Endothelial cell of umbilical vein (primary cell): ENCODE results near the gene FAM53B. TPM values are rescaled to one million over a fixed set of nuclear protein-coding genes. Genes with fewer than 3 reads are reported as not detected.

ENCODE experiments used
- BruUV-seq: library from RNA; stranded (reverse); fragments of 400-500 nt; replicated peaks from 2 replicates; lab custom pipeline; 2021; lab: Mats Ljungman, UMichigan
- CTCF ChIA-PET: fragments of 300-600, 350-600 bp; sonication (Branson Sonifier 250); formaldehyde crosslinking; loops from one replicate; lab custom pipeline; 2021; ENCODE audit warnings: antibody characterized with exemption, inconsistent platforms; lab: Charles Lee
- POLR2A ChIA-PET: fragments of 300-600, 350-600 bp; sonication (Branson Sonifier 250); formaldehyde crosslinking; loops from one replicate; lab custom pipeline; 2021; ENCODE audit warnings: antibody characterized with exemption, inconsistent platforms; lab: Charles Lee
- DNase-seq: peaks from one replicate; pipeline ENCODE4 v3.0.0-alpha.2; 2011; ENCODE audit warnings: low read depth, low spot score
- FAIRE-seq: peaks from 2 replicates; lab custom pipeline; 2011; peaks lifted over from hg19 to GRCh38; lab: Jason Lieb, UNC
- H2AFZ ChIP-seq: 2 replicates; pipeline ENCODE4 v1.6.0; 2012; ENCODE audit warnings: low read depth, low read length, control low read depth, inconsistent platforms
- H3K27ac ChIP-seq: 2 replicates; pipeline ENCODE4 v1.5.1; 2011; ENCODE audit warnings: low read depth, mild to moderate bottlenecking, control low read depth, low read length, moderate library complexity; ENCODE audit not compliant: insufficient read depth
- H3K27me3 ChIP-seq, 2 experiments: 2 replicates each; pipeline versions ENCODE4 v1.6.0 to v1.6.1; 2011; ENCODE audit warnings: low read length in 2 of 2, mixed read lengths in 1 of 2; ENCODE audit not compliant: control insufficient read depth in 2 of 2, insufficient read depth in 2 of 2
- H3K36me3 ChIP-seq, 2 experiments: 2 replicates in 1 of 2; 3 replicates in 1 of 2; pipeline ENCODE4 v1.5.1; 2011; ENCODE audit warnings: low read length in 2 of 2, mild to moderate bottlenecking in 1 of 2, moderate library complexity in 1 of 2; ENCODE audit not compliant: control insufficient read depth in 2 of 2, insufficient read depth in 2 of 2; ENCODE audit errors: extremely low read depth in 1 of 2
- H3K4me1 ChIP-seq: 3 replicates; pipeline ENCODE4 v1.5.1; 2011; ENCODE audit warnings: mild to moderate bottlenecking, low read length; ENCODE audit not compliant: control insufficient read depth, insufficient read depth; ENCODE audit errors: extremely low read depth
- H3K4me2 ChIP-seq: 2 replicates; pipeline ENCODE4 v1.6.1; 2011; ENCODE audit warnings: low read length, control low read depth, mixed read lengths; ENCODE audit not compliant: insufficient read depth
- H3K4me3 ChIP-seq, 3 experiments: fragments of 200-600 bp in 1 of 3; sonication (generic), shearing (Covaris generic) in 1 of 3; replicated peaks in 1 of 3; 2 replicates each; pipeline ENCODE4 v1.5.1; 2011 to 2016; ENCODE audit warnings: control low read depth in 3 of 3, low read length in 3 of 3, mild to moderate bottlenecking in 2 of 3, inconsistent platforms in 1 of 3, low read depth in 1 of 3, moderate library complexity in 1 of 3; ENCODE audit not compliant: insufficient read depth in 1 of 3
- H3K79me2 ChIP-seq: 2 replicates; pipeline ENCODE4 v1.6.0; 2012; ENCODE audit warnings: low read length, inconsistent platforms; ENCODE audit not compliant: control insufficient read depth, insufficient read depth
- H3K9ac ChIP-seq: replicated peaks from 2 replicates; pipeline ENCODE3; 2011; ENCODE audit warnings: low read length, control low read depth; ENCODE audit not compliant: insufficient read depth; ENCODE audit errors: extremely low read depth
- H3K9me1 ChIP-seq: replicated peaks from 3 replicates; pipeline ENCODE4 v1.6.0; 2011; ENCODE audit warnings: mild to moderate bottlenecking, low read length; ENCODE audit not compliant: control insufficient read depth, insufficient read depth; ENCODE audit errors: extremely low read depth
- H3K9me3 ChIP-seq: replicated peaks from 2 replicates; pipeline ENCODE4 v1.5.1; 2012; ENCODE audit warnings: low read length, inconsistent platforms; ENCODE audit not compliant: control insufficient read depth, insufficient read depth
- H4K20me1 ChIP-seq: replicated peaks from 2 replicates; pipeline ENCODE3; 2011; ENCODE audit warnings: mild to moderate bottlenecking, low read length; ENCODE audit not compliant: control insufficient read depth, insufficient read depth; ENCODE audit errors: extremely low read depth
- CTCF ChIP-seq, 2 donors: IDR thresholded peaks; 1 replicate in 1 of 2; 2 replicates in 1 of 2; pipeline ENCODE4 v1.5.1; 2011; ENCODE audit warnings: low read length in 2 of 2, mild to moderate bottlenecking in 2 of 2, moderate library complexity in 2 of 2, control low read depth in 1 of 2, inconsistent platforms in 1 of 2, low read depth in 1 of 2; ENCODE audit not compliant: insufficient read depth in 1 of 2; ENCODE audit errors: extremely low read depth in 1 of 2
- EZH2 ChIP-seq: IDR thresholded peaks from 2 replicates; pipeline ENCODE4 v1.6.1; 2012; ENCODE audit warnings: borderline replicate concordance, low read depth, mild to moderate bottlenecking, moderate library complexity, low read length, inconsistent platforms; ENCODE audit not compliant: severe bottlenecking
- FOS ChIP-seq: IDR thresholded peaks from 2 replicates; pipeline ENCODE4 v1.6.1; 2011; ENCODE audit warnings: mild to moderate bottlenecking, low read length, moderate library complexity, borderline replicate concordance; ENCODE audit not compliant: insufficient read depth
- GATA2 ChIP-seq: IDR thresholded peaks from 2 replicates; pipeline ENCODE4 v1.7.0; 2011; ENCODE audit warnings: low read depth, mild to moderate bottlenecking, moderate library complexity, mixed read lengths, low read length; ENCODE audit not compliant: insufficient read length, insufficient read depth
- JUN ChIP-seq: IDR thresholded peaks from 2 replicates; pipeline ENCODE4 v1.6.1; 2011; ENCODE audit warnings: borderline replicate concordance, low read depth; ENCODE audit not compliant: insufficient read length, insufficient read depth
- MAX ChIP-seq: IDR thresholded peaks from 2 replicates; pipeline ENCODE4 v1.6.1; 2011; ENCODE audit not compliant: insufficient read depth, insufficient read length
- MYC ChIP-seq: IDR thresholded peaks from one replicate; pipeline ENCODE4 v1.6.1; 2011; ENCODE audit warnings: mild to moderate bottlenecking, low read depth, low read length
- POLR2A ChIP-seq: IDR thresholded peaks from 2 replicates; pipeline ENCODE4 v1.6.1; 2012; ENCODE audit warnings: low read depth, mild to moderate bottlenecking, control low read depth, low read length
- POLR2AphosphoS5 ChIP-seq: IDR thresholded peaks from 2 replicates; pipeline ENCODE4 v1.6.1; 2012; ENCODE audit warnings: low read depth, mild to moderate bottlenecking, control low read depth, low read length, moderate library complexity; ENCODE audit not compliant: insufficient read depth
- dilution Hi-C: fragments of 300-500 bp; cut with MboI; formaldehyde crosslinking; loops from one replicate; pipeline ENCODE4 v1.15.0; 2019; ENCODE audit warnings: low sequenced_read_pairs; ENCODE audit not compliant: extremely low pct_ligation_motif_present
- intact Hi-C: fragments of 100-400 bp; cut with micrococcal nuclease; formaldehyde crosslinking; loops from one replicate; pipeline ENCODE4 v1.10.0; 2022
- polyA plus RNA-seq, 4 experiments: library from polyadenylated mRNA; depleted of rRNA in 3 of 4; stranded (reverse) in 3 of 4; unstranded in 1 of 4; fragments of >200 nt; gene quantifications; 2 replicates each; pipeline versions ENCODE4 v1.2.1 to v1.2.3, GENCODE V29; 2011 to 2012; ENCODE audit warnings: missing spikeins in 1 of 4
- total RNA-seq: library from RNA; stranded (reverse); gene quantifications from 2 replicates; pipeline ENCODE4 v1.2.3, GENCODE V29; 2021

Gene FAM53B
- total and polyA plus RNA-seq, 2 donors (not counting 3 experiments of a cell fraction or from before 2014, with no cell fraction given), result 8.5 to 21.1 TPM

GRCh38 chr10:124698545-124699469, 45.4 kb downstream of the FAM53B start:
- no peak for DNase-seq
- H3K4me1 ChIP-seq, result peaks cover 19% of the 10 kb centered on the region
- no peaks in the 10 kb centered on the region for H3K27me3 ChIP-seq
- CTCF ChIA-PET, result interaction anchor here (1.5 kb wide), 1 partner anchor 42 kb away, joined by 4 read pairs; no protein-coding TSS in a partner anchor
- H3K27ac ChIP-seq, result no peak overlapping the region
- dilution Hi-C loops (no loop called here), intact Hi-C loops (no loop called here)
- H3K9me1 ChIP-seq, result no peaks in the 10 kb centered on the region
- no peaks in the 10 kb centered on the region for H4K20me1 ChIP-seq
- BruUV-seq, result no TSS peak
- no peaks in the 10 kb centered on the region for H3K79me2 ChIP-seq
- H3K4me2 ChIP-seq, result no peak overlapping the region
- H3K9ac ChIP-seq, result no peak overlapping the region
- H3K9me3 ChIP-seq, result no peaks in the 10 kb centered on the region
- peaks cover 0 to 4% of the 10 kb centered on the region in 2 experiments for H3K36me3 ChIP-seq
- FAIRE-seq, result no peak
- no peak overlapping the region for H2AFZ ChIP-seq
- POLR2A ChIA-PET, result no interaction called here
- no peak overlapping the region for H3K4me3 ChIP-seq
- TF ChIP-seq JUN (no peak), MAX (no peak), CTCF (IDR thresholded peaks at IDR 0.05; ENCODE audit: extremely low read depth in 1 of 2, insufficient read depth in 1 of 2, low read depth in 1 of 2, low read length in 2 of 2) (no peak), POLR2A (no peak), EZH2 (no peak), FOS (no peak), POLR2AphosphoS5 (no peak), GATA2 (no peak), MYC (no peak)
